Measurements from ENCODE around the gene F12.

Gene F12

GRCh38 chr5:177433658-177434217, 24.4 kb upstream of the F12 start:
- FAIRE-seq: no peak
- no peak for TF ChIP-seq CTCF (IDR thresholded peaks at IDR 0.05; ENCODE audit: insufficient read depth, missing control alignments)
- no peak for DNase-seq (ENCODE audit: insufficient read length, low spot score)

- no peak for TF ChIP-seq CTCF (IDR thresholded peaks at IDR 0.05; ENCODE audit: insufficient read depth, missing control alignments)
- FAIRE-seq (no peak), DNase-seq (ENCODE audit: insufficient read length, low spot score) (no peak)
These were observed 23.7 kb upstream of the F12 start for GRCh38 chr5:177432839-177433657.

GRCh38 chr5:177432143-177432838, 22.9 kb upstream of the F12 start:
- FAIRE-seq (no peak), DNase-seq (ENCODE audit: insufficient read length, low spot score) (no peak)
- no peak for TF ChIP-seq CTCF (IDR thresholded peaks at IDR 0.05; ENCODE audit: insufficient read depth, missing control alignments)

GRCh38 chr5:177431317-177432142, 22.2 kb upstream of the F12 start:
- TF ChIP-seq CTCF (IDR thresholded peaks at IDR 0.05; ENCODE audit: insufficient read depth, missing control alignments): no peak
- DNase-seq (ENCODE audit: insufficient read length, low spot score) (no peak), FAIRE-seq (no peak)

GRCh38 chr5:177430972-177431316, 21.6 kb upstream of the F12 start:
- FAIRE-seq: no peak
- TF ChIP-seq CTCF (IDR thresholded peaks at IDR 0.05; ENCODE audit: insufficient read depth, missing control alignments): no peak
- no peak for DNase-seq (ENCODE audit: insufficient read length, low spot score)

- no peak for DNase-seq (ENCODE audit: insufficient read length, low spot score)
- no peak for TF ChIP-seq CTCF (IDR thresholded peaks at IDR 0.05; ENCODE audit: insufficient read depth, missing control alignments)
- no peak for FAIRE-seq
These were observed 21.0 kb upstream of the F12 start for GRCh38 chr5:177430140-177430951.

All from D721Med (cell line).